ENCODE data around the gene SELENOM. TPM values are rescaled to one million over a fixed set of nuclear protein-coding genes. Genes with fewer than 3 reads are reported as not detected.

Gene SELENOM
- polyA plus RNA-seq, 1 experiment: 292 TPM

DNA sequence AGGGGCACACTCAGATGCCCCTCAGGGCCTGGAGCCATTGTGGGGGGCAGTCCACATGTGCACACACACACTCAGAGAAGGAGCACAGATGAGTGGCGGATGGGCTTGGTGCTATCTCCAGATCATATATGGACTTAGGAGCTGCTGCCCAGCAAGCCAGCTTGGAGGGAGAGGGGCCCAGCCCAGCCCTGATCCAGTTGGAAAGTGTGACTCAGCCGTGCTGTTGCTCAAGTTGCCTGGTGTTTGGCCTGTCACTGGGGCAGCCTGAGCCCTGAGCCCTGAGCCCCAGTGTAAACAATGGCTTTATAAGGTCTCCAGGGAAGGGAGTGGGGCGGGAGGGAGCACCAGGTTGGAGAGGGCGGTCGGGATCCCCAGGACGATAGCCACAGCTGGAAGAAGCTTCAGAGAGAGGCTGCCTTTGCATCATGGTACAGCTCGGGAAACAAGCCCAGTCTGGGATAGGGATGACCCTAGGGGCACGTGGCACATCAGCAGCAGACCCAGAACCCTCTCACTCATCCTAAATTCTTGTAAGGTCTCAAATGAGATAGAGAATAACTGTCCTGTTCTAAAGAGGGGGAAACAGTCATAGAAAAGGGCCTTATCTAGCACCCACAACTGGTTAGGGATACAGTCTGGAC lies 4.8 kb downstream of the SELENOM start:
- Histone ChIP-seq H3K36me3 (ENCODE audit: control insufficient read depth, insufficient read depth, low read length) (peaks cover 37% of the 10 kb centered on the region), H3K27me3 (ENCODE audit: control insufficient read depth, insufficient read depth, low read length) (no peaks in the 10 kb centered on the region), H3K4me3 (ENCODE audit: low read depth, low read length) (no peak overlapping the region)
- peak; percentile 86 for DNase-seq (ENCODE audit: low read depth)
- TF ChIP-seq, protein P1, sequence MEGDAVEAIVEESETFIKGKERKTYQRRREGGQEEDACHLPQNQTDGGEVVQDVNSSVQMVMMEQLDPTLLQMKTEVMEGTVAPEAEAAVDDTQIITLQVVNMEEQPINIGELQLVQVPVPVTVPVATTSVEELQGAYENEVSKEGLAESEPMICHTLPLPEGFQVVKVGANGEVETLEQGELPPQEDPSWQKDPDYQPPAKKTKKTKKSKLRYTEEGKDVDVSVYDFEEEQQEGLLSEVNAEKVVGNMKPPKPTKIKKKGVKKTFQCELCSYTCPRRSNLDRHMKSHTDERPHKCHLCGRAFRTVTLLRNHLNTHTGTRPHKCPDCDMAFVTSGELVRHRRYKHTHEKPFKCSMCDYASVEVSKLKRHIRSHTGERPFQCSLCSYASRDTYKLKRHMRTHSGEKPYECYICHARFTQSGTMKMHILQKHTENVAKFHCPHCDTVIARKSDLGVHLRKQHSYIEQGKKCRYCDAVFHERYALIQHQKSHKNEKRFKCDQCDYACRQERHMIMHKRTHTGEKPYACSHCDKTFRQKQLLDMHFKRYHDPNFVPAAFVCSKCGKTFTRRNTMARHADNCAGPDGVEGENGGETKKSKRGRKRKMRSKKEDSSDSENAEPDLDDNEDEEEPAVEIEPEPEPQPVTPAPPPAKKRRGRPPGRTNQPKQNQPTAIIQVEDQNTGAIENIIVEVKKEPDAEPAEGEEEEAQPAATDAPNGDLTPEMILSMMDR (IDR thresholded peaks at IDR 0.05; ENCODE audit: insufficient read depth, low read depth, low read length): no peak
- ChIA-PET CTCF (interaction anchor here (0.8 to 3.5 kb wide), 15 partner anchors 10 to 190 kb away, joined by 3 to 30 read pairs (median 4); partner anchors contain the start of genes LIMK2 and PIK3IP1), POLR2A (interaction anchor here (0.6 kb wide), 1 partner anchor 181 kb away, joined by 4 read pairs; no protein-coding TSS in a partner anchor)

DNA sequence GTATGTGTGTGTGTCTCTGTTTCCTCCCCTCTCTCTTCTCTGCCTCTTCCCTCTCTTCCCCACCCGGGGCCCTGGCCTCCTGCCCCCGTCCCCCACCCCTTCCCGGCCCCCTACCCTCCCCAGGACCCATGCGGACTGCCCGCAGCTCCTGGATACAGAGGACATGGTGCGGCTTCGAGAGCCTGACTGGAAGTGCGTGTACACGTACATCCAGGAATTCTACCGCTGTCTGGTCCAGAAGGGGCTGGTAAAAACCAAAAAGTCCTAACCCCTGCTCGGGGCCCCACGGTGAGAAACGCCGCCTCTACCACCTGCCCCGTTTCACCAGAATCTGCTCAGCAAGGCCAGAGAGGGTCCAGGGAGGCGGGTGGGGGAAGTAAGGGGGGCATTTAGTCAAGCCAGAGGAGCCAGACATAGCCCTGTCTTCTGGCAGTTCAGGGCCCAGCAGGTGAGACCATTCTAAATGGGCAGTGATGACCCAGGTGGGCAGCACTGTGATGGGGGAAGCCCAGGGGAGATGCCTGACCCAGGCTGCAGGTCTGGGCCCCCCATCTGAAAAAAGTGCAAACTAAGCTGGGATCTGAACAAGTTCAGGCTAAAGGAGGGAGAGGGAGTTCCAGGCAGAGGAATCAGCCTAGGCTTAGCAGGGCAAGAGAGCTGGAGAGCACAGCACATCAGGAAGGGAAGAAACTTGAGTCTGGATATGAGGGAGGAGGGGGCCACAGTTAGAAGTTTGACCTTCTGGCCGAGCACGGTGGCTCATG lies 6.4 kb downstream of the SELENOM start:
- TF ChIP-seq, protein P1 (IDR thresholded peaks at IDR 0.05; ENCODE audit: insufficient read depth, low read depth, low read length): no peak
- peaks cover 45% of the 10 kb centered on the region for H3K36me3 ChIP-seq (ENCODE audit: control insufficient read depth, insufficient read depth, low read length)
- H3K4me3 ChIP-seq (ENCODE audit: low read depth, low read length): no peak overlapping the region
- DNase-seq (ENCODE audit: low read depth): no peak
- ChIA-PET CTCF (interaction anchor here (0.6 to 3.5 kb wide), 4 partner anchors 9 to 170 kb away, joined by 3 to 30 read pairs (median 8); no protein-coding TSS in a partner anchor), POLR2A (no interaction called here)
- no peaks in the 10 kb centered on the region for H3K27me3 ChIP-seq (ENCODE audit: control insufficient read depth, insufficient read depth, low read length)

GRCh38 chr22:31099841-31100761 lies 7.3 kb downstream of the SELENOM start:
- H3K4me3 ChIP-seq (ENCODE audit: low read depth, low read length): no peak overlapping the region
- DNase-seq (ENCODE audit: low read depth): no peak
- H3K27me3 ChIP-seq (ENCODE audit: control insufficient read depth, insufficient read depth, low read length): no peaks in the 10 kb centered on the region
- H3K36me3 ChIP-seq (ENCODE audit: control insufficient read depth, insufficient read depth, low read length): peaks cover 45% of the 10 kb centered on the region
- CTCF ChIA-PET: interaction anchor here (0.8 to 1.4 kb wide), 5 partner anchors 8 to 153 kb away, joined by 3 to 6 read pairs (median 4); partner anchors contain the start of gene SELENOM
- TF ChIP-seq, protein P1 (IDR thresholded peaks at IDR 0.05; ENCODE audit: insufficient read depth, low read depth, low read length): no peak
- POLR2A ChIA-PET: interaction anchor here (0.6 kb wide), 1 partner anchor 7 kb away, joined by 4 read pairs; the partner anchor contains the start of gene SELENOM

DNA sequence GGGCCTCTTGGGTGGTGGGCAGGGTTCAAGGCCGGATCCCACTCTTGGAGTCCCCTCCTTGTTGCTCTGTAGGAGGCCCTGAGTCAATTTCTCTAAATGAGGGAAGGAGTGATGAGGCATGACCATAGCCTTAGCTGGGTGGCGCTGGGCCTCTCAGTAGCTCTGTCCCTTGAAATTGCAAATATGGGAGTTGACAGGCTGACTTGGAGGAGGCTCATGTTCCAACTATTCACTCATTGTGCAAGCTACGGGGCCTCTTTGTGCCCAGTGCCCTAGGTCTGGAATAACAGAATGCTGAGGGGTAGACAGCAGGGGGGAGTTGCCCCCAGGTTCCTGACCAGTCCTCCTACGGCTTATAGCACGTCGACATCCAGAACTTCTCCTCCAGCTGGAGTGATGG lies 8.0 kb downstream of the SELENOM start:
- TF ChIP-seq, protein P1 (IDR thresholded peaks at IDR 0.05; ENCODE audit: insufficient read depth, low read depth, low read length): no peak
- H3K4me3 ChIP-seq (ENCODE audit: low read depth, low read length): no peak overlapping the region
- no peaks in the 10 kb centered on the region for H3K27me3 ChIP-seq (ENCODE audit: control insufficient read depth, insufficient read depth, low read length)
- DNase-seq (ENCODE audit: low read depth): no peak
- peaks cover 42% of the 10 kb centered on the region for H3K36me3 ChIP-seq (ENCODE audit: control insufficient read depth, insufficient read depth, low read length)
- CTCF ChIA-PET: interaction anchor here (0.8 to 1.4 kb wide), 5 partner anchors 8 to 153 kb away, joined by 3 to 6 read pairs (median 4); partner anchors contain the start of gene SELENOM
- POLR2A ChIA-PET: interaction anchor here (0.6 to 0.7 kb wide), 3 partner anchors 8 to 14 kb away, joined by 3 to 4 read pairs (median 4); partner anchors contain the start of gene SELENOM

Data from BJ (cell line).